ENCODE results near the gene CDY2A. TPM values are rescaled to one million over a fixed set of nuclear protein-coding genes. Genes with fewer than 3 reads are reported as not detected.
"Not testable (repeated sequence)": the region's sequence is repeated elsewhere in the genome, so short reads cannot be mapped to it uniquely, and the experiment has no call there.

The CDY2A gene
- polyA plus RNA-seq (2013, experiment 1 of 2; ENCODE audit: insufficient read length), result not detected
- polyA plus RNA-seq (2013, experiment 2 of 2; ENCODE audit: insufficient read length), result not detected

DNA sequence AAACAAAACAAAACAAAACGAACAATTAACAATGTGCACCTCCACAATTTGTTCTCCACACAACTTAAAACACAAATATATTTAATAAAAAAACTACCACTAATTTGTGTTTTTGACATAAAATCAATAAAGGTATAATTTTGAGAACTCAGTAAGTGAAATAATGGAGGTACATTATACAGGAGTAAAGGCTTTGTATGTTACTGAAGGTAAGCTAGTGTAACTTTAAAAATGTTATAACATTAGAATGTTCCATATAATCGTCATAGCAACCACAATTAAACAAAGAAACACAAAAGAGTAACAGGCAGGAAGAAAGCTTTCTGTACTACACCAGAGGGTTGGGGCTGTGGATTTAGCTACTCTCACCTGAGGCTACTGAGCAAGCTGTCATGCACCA is at the start of gene CDY2A:
Gene CDY2A (plus strand): TSS at position 301 of the 400 bp plus-strand sequence. CDS start 328 bp downstream, outside the sequence.
- not testable (repeated sequence) for DNase-seq

DNA sequence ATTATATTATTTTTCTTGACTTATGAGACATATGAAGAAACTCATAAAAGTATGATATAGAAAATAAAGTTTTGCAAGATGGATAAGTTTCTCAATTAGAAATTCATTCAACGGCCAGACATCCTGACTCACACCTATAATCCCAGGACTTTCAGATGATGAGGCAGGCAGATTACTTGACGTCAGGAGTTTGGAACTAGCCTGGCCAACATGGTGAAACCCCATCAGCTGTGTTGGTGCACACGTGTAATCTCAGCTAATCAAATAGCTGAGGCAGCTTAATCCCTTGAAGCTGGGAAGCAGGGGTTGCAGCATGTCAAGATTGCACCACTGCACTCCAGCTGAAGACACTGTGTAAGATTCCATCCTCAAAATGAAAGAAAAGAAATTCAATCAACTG is 28.0 kb upstream of the CDY2A start:
- not testable (repeated sequence) for DNase-seq

GRCh38 chrY:17998266-17998665 is 27.3 kb upstream of the CDY2A start:
- not testable (repeated sequence) for DNase-seq

- not testable (repeated sequence) for DNase-seq
Observed at GRCh38 chrY:18023897-18024296, 1.7 kb upstream of the CDY2A start.

DNA sequence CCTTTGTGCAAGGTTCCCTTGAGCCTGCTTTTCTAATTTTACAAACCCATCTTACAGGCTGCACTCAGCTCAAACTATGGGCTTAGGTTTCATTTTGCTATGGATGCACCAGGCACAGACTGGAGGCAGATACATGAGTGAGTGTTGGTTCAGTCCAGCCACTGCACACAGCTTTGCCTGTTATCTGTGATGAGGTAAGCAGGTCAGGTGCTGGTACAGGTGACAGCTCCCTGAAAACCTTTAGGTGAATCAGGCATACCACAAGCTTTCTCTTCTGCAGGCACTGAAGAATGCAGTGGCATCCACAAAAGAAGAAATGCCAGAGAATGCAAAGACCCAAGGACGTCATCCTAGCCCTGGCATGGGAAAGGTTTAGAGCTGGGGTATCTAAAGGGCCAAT is 3.3 kb downstream of the CDY2A start:
- not testable (repeated sequence) for DNase-seq

- not testable (repeated sequence) for DNase-seq
Observed at GRCh38 chrY:18030178-18030577, 4.6 kb downstream of the CDY2A start.

GRCh38 chrY:18034100-18034814 is 8.7 kb downstream of the CDY2A start:
- not testable (repeated sequence) for DNase-seq

DNA sequence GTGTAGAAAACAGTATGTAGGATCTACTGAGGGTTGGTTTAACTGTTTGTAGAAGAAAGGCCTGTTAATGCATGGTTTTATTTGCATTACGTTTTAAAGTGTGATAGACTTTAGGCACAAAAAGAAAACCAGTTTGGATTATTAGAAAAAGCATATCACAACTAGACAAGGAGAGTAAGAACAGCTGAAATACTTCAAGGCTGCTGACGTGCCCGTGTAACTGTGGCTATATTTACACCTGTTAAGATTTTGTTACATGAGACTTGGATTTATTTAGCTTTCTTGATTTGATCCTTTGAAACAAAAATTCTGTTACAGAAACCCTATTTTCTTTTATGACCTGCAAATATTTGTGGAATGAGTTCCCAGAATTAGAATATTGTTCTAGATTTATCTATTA is 9.3 kb downstream of the CDY2A start:
- not testable (repeated sequence) for DNase-seq

- not testable (repeated sequence) for DNase-seq
Observed at GRCh38 chrY:18044990-18045389, 19.4 kb downstream of the CDY2A start.

DNA sequence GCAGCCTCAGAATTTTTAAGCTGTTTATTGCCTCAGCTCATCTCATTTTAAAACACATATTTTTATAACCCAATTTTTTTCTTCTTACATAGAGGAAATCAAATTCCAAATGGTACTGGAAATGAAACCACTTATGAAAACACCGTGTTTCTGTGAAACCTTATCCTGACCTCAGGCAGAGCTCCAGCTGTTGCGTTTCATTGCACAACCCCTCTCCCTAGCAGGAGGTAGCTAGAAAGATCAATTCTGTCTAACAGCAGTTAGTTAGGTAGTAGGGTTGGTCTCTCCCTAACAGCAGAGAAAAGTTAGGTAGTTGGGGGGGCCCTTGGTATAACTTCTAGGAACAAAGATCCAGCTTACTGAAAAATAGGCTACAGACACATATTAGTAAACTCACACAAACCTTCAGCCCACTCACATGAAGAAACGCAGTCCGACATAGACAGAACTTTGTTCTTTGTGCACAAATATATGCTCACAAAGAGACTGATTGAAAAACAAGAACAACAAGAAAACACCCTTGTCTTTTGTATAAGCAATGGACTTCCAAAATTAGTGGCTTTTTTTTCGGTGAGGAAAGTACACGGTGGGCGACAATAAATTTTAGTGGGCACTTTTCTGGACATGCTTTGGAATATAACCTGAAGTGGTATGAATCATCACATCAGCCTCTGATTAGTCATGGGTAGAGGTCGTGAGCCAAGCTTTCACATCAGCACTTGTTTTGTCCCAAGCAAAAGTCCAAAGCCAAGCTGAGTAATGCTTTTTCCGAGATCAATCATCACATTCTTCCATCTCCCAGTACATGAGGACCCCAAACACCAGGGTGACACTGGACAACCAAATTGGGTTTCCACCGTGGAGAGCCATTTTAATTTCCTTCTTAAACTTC is 22.8 kb downstream of the CDY2A start:
- DNase-seq, result not testable (repeated sequence)

GRCh38 chrY:18049061-18049460 is 23.5 kb downstream of the CDY2A start:
- DNase-seq, result not testable (repeated sequence)

- DNase-seq, result not testable (repeated sequence)
Observed at GRCh38 chrY:18056473-18056872, 30.9 kb downstream of the CDY2A start.

DNA sequence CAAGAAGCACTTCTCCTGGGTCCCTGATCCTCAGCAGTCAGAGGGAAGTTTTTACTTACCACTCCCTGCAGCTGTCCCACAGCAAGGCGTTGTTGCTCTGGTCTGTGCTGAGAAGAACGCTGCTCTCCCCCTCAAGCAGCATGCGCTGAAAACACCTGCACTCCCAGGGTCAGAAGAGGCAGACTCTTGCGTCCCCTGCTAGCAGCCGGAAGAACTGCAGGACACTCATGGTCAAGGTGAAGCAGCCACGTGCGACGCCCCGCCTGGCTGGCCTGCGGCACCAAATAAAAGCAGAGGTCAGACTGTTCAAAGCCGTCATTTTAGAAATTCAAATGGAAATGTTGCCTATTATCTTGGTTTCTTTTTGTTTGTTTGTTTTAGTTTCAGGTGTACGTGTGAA is 47.9 kb downstream of the CDY2A start:
- not testable (repeated sequence) for DNase-seq
